Endometrial microvascular endothelial cells (primary cell): ENCODE data around the gene SMIM41. TPM values are rescaled to one million over a fixed set of nuclear protein-coding genes. Genes with fewer than 3 reads are reported as not detected.

Experiments used
- in situ Hi-C: cut with HindIII; loops from 2 replicates; pipeline ENCODE4 v1.10.0; 2017; ENCODE audit warnings: low sequenced_read_pairs, low pct_unique_long_range_greater_than_20kb; ENCODE audit errors: inconsistent ontology term
- total RNA-seq: library from RNA; depleted of rRNA; stranded (reverse); fragments of >200 nt; gene quantifications from one replicate; pipeline ENCODE4 v1.2.3, GENCODE V29; 2015; ENCODE audit errors: inconsistent ontology term

Gene SMIM41
- total RNA-seq, result not detected

DNA sequence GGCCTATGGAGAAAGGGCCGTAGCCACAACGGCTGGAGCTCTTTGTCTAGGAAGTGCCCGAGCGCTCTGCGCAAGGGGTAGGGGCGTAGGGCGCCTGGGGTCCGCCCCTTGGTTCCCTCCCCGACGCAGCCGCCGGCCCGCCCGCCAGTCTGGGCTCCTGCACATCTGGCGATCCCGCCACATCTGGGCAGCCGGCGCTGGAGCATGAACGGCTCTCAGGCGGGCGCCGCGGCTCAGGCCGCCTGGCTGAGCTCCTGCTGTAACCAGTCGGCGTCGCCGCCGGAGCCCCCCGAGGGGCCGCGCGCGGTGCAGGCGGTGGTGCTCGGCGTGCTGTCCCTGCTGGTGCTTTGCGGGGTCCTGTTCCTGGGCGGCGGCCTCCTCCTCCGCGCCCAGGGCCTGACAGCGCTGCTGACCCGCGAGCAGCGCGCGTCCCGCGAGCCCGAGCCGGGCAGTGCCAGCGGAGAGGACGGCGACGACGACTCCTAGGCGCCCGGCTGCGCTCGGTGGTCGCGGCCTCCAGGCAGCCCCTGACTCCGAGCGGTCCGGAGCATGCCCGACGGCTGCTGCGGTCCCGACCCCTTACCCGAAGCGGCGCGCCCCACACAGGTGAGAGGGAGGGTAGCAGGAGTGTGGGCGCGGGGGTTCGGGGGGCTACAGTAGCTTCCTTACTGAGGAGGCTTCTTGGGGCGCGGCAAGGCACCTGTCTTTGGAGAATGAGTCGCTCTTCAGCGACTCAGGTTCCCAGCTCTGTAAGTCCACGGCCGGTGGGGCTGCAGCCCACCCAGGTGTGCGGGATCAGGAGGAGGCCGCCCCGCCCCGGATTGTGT, at the start of gene SMIM41:
TSS of gene SMIM41 (plus strand) at position 129 of the 827 bp plus-strand sequence. CDS start at position 205, 76 bp downstream.
- in situ Hi-C loops, result no loop called here

DNA sequence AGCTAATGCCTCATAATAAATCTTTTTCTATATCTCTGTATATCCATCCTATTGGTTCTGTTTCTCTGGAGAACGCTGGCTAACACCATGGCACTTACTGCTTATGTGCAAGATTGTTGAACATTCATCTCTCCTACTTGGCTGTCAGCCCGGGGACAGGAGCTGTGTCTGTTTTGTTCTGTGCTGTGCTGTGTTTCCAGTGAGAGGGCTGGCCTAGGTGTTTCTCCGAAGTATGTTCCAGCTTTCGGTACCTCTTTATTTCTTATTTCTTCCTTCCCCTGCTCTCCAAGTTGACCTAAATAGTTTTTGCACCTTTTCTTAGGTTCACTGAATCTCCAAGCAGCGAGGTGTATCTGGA, 47.1 kb upstream of the SMIM41 start:
- in situ Hi-C loops, result no loop called here

DNA sequence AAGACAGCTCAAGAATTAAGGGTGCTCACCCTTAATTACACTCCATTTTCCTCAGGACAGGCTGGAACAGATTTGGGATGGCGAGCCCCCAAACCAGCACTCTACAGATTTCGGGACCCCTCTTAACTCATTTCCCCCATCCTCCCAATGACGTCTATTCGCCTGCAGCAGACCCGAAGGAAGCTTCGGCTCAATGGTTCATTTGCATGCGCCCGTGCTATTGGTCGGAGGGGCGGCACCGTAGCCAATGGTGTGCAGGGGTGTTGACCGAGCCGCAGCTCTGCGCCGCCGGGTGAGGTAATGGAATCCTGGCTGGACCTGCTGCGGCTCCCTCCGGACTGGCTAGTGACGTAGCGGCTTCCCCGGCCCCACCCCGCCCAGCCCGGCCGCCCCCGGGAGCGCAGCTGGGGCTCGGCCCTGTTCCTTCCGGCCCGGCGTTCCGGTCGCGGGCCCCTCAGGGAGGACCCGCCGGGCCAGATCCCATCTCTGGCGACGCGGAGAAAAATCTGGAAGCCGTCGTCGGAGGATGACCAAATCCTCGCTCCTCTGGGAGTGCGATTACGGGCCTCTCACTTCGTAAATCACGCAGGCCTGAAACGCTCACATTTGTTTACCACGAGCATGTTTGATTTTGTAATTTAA, 46.6 kb upstream of the SMIM41 start:
- in situ Hi-C loops, result no loop called here

DNA sequence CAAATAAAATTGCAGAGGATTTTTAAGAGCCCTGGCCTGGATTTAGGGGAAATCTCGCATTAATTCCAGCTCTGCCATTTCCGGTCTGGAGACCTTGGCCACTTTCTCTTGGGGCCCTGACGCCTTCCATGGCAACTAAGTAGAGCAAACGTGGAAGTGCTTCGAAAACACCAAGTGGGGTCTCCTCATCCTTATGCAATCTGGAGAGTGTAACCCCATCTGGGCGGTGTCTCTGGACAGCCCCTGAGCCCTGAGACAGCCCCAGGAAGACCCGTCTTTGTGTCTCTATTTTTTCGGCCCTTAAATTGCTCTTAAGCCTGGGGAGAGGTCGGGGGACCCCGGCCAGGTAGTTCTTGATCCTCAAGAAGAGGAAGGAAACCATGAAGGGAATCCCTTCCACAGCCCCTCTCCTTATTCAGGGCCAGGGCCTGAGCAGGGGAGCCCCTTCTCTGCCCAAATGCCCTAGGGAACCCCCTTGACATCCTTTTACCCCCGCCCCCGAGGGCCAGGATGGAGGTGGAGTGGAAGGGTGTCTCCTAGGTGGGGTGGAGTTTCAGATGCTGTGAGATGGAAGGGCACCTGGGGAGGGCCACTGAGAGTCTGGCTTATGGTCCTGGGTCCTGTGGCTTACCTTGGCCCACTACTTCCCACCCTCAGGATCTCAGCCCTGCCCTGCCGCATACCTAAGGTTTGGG, 45.9 kb upstream of the SMIM41 start:
- in situ Hi-C loops, result no loop called here

DNA sequence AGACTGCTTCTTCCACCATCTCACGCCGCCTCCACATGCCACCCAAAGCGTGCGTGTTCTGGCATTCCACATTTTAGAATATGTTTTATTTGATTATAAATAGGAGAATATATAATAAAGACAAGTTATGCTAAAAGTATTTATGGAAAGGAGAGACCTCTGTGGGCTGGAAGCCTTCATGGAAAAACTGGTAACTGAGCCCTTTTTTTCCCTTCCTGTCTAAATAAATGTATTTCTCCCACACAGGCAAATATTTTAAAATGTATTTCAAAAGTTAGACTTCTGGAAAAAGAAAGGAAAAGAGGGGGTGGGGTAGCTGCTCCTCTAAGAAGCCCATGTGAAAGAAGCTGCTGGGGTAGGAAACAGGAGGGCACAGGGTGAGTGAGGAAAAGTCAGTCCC, 44.3 kb upstream of the SMIM41 start:
- in situ Hi-C loops, result no loop called here

DNA sequence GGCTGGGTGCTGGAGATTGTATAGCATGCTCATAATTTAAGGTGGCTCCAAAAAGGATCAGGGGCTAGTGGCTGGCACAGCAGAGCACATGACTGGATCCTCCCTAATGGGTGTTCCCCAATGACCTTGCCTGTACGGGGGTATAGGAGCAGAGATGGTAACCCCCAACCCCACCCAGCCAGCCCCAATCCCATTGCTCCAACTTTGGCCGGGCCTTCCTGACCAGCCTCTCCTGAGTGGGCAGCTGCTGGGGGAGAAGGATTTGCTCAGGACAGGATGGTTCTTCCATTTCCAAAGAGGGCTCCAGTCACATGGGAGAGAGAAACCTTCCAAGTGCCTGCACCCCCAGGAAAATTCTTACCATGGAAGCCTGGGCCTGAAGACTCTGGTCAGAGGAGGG, 43.6 kb upstream of the SMIM41 start:
- in situ Hi-C loops, result no loop called here

DNA sequence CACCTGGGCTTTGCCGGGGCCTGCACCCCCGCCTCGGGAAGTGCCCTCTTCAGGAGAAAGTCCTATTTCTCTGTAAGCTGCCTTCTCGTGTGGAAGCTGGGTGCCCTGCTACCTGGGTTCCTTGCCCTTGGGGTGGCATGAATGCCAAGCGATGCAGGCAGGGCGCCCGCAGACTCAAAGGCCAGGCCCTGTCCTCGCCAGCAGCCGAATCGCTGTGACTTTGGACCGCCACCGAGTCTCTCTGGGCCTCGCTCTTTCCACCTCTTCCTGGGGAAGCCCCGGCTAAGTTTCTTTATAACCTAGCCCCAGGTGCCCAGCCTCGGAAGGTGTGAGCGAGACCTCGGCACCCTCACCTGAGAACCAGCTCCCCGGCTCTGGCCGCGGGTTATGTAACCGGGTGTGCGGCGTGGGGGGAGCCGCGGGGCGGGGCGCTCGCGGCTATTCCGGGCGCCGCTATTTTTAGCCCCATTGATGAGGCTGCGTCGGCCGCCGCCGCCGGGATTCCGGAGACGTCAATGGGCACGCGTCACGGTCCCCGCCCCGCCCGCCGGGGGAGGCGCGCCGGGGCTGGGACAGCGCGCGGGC, 42.8 kb upstream of the SMIM41 start:
- in situ Hi-C loops, result no loop called here

DNA sequence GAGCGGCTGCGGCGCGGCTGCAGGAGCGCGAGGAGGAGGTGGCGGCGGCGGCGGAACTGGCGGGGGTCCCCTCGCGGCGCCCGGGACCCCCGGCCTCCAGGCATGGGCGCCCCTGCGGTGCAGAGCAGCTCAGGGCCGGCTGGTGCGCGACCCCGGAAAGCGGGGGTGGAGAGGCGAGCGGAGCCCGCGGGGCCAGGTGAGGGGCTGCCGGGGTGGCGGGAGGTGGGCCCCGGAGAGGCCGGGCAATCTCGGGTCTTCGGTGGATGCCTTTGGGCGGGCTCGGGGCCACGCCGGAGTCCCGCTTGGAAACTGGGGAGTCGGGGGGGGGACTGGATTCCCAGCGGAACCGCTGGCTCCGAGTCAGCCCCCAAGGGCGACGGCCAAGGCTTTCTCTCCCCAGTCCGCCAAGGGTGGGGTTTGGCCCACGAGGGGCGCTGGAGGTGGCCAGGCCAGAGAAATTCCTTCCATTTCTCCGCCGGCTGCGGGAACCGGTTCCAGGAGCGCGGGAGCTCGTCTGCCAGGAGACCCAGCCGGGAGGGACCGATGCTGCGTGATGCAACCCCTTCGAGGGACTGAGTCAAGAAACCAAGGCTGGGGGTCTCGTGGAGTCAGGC, 42.1 kb upstream of the SMIM41 start:
- in situ Hi-C loops, result no loop called here

DNA sequence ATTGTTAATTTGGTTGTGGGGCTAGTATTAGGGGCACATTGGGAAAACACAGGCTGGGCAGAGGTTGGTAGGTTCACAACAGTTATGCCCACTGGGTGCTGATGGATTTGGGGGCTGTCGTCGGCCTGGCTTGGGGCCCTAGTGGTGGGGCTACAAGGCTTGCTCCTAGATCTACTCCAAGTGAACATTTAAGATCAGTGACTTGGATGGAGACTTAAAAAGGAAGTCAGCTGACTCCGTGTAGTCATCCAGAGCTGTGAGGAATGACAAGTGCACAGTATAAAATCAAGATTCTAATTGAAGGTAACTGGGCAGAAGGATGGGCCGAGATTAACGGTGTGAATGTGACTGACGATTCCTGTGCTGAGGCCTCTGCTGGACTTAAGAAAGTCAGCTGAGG, 41.1 kb upstream of the SMIM41 start:
- in situ Hi-C loops, result no loop called here

DNA sequence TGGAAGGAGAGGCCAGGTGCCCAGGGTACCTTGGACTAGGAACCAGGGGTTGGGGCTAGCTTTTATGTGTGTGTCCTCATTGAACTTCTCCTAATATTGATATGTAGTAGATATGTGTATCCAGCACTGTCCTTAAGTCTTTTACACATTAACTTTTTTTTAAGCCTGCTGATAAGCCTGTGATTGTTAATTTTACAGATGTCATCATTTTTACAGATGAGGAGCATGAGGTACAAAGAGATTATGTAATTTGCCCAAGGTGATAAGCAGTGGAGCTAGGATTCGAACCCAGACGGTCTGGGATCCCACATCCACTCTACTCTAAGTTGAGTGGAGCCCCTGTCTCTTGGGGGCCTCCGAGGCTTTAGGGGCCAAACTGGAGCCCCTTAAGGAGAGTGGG, 38.5 kb upstream of the SMIM41 start:
- in situ Hi-C loops, result no loop called here

DNA sequence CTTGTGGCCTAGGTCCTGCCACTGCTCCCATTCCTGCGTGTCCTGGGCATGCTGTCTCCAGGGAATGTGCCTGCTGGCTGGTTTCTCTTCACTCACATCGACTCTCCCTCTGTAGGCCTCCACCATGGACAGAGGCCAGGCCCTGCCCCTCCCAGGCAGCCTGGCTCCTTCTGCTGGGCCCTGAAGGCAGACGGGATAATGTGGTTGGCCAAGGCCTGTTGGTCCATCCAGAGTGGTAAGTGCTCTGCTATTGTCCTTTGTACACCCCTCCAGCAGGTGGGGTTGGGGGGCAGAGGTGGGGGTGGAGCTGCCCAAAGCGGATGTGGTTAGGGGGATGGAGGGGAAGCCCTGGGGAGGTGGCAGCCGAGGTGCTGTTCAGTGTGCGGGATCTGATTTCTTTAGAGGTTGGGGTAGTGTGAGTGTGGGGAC, 37.8 kb upstream of the SMIM41 start:
- in situ Hi-C loops, result no loop called here

DNA sequence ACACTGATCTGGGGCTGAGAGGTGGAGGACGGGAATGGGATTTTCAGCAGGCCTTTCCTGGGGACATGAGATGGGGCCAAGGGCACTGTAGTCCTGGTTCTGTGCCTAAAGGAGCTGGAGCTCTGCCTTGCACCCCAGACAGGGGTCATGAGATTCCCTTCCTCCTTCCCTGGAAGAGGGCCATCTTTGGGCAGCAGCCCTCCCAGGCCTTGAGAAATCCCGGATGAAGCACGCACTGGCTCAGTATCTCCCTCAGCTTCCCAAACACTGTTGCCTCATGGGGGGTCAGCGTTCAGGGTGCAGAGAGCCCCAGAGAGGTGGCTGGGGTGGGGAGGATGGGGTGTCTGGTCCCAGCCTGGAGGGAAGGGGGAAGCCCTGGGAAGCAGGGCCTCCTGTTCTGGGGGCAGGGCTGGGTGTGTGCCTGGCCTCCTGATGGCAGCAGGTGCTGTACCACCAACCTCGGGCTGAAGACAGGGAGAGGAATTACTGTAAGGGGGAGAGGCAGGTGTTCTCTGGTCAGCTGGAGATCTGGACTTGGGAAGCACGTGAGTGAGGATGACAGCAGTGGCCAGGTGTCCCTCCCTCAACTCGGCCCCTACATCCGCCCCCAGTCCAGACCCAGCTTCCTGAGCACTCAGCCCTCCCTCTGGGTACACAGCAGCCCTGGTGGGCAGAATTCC, 36.7 kb upstream of the SMIM41 start:
- in situ Hi-C loops, result no loop called here

DNA sequence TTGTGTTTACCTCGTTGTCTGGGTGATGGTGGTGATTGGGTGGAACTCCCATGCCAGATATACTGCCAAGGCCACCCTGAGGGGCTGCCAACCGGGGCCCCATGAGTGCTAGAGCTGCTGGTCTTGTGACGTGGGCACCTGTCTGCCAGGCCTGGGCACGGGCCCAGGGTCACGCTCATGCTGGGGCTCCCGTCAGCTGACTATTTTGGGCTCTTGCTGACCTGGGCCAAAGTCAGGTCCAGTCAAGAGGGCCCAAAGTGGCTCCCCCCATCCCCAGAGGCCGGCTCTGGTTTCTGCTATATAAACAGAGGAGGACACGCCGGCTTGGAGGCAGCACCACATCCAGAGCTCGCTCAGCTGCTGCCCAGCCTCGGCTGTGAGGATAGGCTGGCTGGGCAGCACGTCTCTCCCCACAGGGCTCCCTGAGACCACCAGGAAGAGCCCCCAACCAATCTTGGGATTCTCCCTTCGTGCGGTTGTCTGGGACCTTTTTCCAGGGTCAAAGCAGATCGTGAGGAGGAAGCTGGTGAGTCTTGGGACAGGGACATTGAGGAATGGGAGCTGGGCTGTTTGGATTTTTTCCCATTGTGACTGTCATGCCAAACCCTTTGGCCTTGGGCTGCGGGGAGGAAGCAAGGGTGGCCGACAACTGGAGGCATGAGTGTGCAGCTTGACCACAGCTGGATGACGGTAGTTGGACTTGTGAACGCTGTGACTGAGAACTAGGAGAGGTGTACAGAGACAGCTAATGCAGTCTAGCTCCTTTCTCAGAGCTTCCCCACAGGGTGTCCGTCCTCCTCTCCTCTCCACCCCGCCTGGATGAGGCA, 35.9 kb upstream of the SMIM41 start:
- in situ Hi-C loops, result no loop called here

DNA sequence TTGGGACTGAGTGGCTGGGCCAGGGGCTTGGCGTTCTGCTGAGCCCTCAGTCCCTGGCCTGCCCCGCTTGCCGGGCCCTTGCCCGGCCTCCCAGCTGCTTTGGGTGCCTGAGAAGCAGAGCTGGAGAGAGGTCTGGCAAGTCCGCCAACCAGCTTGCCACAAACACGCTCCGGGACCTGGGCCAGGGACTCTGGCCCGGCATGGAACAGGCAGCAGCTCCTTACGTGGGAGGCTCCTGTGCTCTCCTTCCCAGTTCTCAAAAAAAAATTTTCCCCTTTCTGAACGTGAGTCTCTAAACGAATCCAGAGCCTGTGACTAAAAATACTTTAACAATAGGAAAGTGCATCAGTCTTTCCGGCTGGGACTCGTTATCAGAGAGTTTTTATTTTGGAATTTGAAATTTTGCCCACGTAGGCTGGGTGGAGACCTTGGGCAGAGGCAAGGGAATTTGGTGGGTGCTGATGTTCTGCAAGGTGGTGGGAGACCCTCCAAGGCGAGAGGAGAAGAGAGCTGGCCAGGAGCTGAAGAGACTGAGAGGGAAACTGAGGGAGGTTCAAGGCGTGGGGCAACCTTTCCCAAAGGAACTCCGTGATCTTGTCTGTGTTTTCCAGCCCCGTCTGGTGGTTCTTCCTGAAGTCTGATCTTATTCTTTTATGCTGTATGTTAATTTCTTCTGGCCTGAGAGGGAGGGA, 35.1 kb upstream of the SMIM41 start:
- in situ Hi-C loops, result no loop called here

DNA sequence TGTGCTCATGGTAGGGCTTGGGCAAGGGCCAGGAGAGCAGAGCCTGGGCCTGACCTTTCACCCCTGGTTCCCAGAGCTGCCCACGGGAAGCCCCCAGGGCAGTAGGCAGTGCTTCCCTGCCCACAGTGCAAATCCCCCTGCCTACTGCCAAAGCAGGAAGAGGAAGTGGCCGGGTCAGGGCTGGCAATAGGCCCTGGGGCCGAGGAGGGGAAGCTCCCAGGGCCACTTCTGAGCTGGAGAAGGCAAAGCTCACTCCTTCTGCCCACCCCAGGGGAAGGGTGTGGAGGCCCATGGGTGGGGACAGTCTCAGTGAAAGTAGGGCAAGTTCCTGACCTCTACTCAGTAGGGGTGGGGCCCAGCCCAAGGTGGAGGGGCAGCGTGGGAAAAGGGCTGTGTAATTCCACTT, 33.7 kb upstream of the SMIM41 start:
- in situ Hi-C loops, result no loop called here

DNA sequence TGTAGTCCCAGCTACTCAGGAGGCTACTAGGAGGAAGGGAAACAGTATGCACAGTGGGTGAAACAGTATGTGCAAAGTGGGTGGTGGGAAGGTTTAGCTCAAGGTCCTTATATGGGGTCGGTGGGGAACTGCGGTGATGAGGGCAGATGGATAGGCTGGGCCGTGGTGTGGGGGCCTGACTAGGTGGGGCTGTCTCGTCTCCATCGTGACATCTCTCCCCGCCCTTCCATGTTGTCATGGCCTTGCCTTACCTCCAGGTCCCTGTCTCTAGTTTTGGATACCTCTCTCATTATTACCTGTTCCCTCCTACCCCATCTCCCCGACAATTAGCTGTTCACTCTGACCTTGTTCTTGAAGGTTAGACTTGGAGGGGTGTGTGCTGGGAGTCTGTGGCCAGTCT, 32.6 kb upstream of the SMIM41 start:
- in situ Hi-C loops, result no loop called here

DNA sequence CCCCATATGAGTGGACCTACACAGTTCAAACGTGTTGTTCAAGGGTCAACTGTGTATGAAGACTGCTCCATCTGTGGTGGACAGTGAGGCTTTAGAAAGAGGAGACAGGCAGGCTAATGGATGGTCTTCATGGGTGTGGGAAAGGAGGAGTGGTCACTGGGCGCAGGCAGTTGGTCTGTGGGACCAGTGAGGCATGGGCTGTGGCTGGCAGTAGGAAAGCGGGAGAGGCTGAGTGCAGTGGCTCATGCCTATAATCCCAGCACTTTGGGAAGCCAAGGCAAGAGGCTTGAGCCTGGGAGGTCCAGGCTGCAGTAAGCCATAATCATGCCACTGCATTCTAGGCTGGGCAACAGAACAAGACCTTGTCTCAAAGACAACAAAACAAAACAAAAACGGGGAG, 30.2 kb upstream of the SMIM41 start:
- in situ Hi-C loops, result no loop called here
